Keratinocyte (primary cell): ENCODE data around the gene SNX11. TPM values are rescaled to one million over a fixed set of nuclear protein-coding genes. Genes with fewer than 3 reads are reported as not detected.

Experiments used
- DNase-seq: peaks from one replicate; pipeline ENCODE4 v3.0.0-alpha.2; 2011; ENCODE audit warnings: low read depth, missing footprints, low spot score
- FAIRE-seq: peaks from 2 replicates; lab custom pipeline; 2011; peaks lifted over from hg19 to GRCh38; lab: Jason Lieb, UNC
- H2AFZ ChIP-seq: 2 replicates; pipeline ENCODE4 v1.6.0; 2012; ENCODE audit warnings: low read length, control low read depth, inconsistent platforms; ENCODE audit not compliant: control insufficient read depth
- H3K27ac ChIP-seq: 2 replicates; pipeline ENCODE4 v1.5.1; 2011; ENCODE audit warnings: low read length; ENCODE audit not compliant: control insufficient read depth, insufficient read depth
- H3K27me3 ChIP-seq: 3 replicates; pipeline ENCODE4 v1.6.0; 2011; ENCODE audit warnings: low read length; ENCODE audit not compliant: control insufficient read depth, insufficient read depth; ENCODE audit errors: extremely low read depth
- H3K36me3 ChIP-seq, 2 experiments: 2 replicates in 1 of 2; 3 replicates in 1 of 2; pipeline ENCODE4 v1.5.1; 2011; ENCODE audit warnings: low read length in 2 of 2, mild to moderate bottlenecking in 1 of 2; ENCODE audit not compliant: control insufficient read depth in 2 of 2, insufficient read depth in 2 of 2; ENCODE audit errors: extremely low read depth in 1 of 2
- H3K4me1 ChIP-seq: 3 replicates; pipeline ENCODE4 v1.5.1; 2011; ENCODE audit warnings: low read length; ENCODE audit not compliant: control insufficient read depth, insufficient read depth; ENCODE audit errors: extremely low read depth
- H3K4me2 ChIP-seq: 3 replicates; pipeline ENCODE4 v1.6.0; 2011; ENCODE audit warnings: low read depth, low read length; ENCODE audit not compliant: control insufficient read depth, insufficient read depth; ENCODE audit errors: extremely low read depth
- H3K4me3 ChIP-seq, 3 experiments: fragments of 200-600 bp in 1 of 3; sonication (generic) in 1 of 3; 2 replicates in 2 of 3; 3 replicates in 1 of 3; pipeline ENCODE4 v1.5.1; 2011 to 2016; ENCODE audit warnings: low read length in 3 of 3, mild to moderate bottlenecking in 3 of 3, control low read depth in 2 of 3, inconsistent platforms in 1 of 3, low read depth in 1 of 3, mixed read lengths in 1 of 3, mixed run types in 1 of 3, moderate library complexity in 1 of 3; ENCODE audit not compliant: control insufficient read depth in 2 of 3, insufficient read depth in 2 of 3; ENCODE audit errors: extremely low read depth in 1 of 3
- H3K79me2 ChIP-seq: 2 replicates; pipeline ENCODE4 v1.6.0; 2012; ENCODE audit warnings: low read length; ENCODE audit not compliant: control insufficient read depth, insufficient read depth
- H3K9ac ChIP-seq: 3 replicates; pipeline ENCODE4 v1.6.0; 2011; ENCODE audit warnings: low read length; ENCODE audit not compliant: control insufficient read depth, insufficient read depth; ENCODE audit errors: extremely low read depth
- H3K9me1 ChIP-seq: 3 replicates; pipeline ENCODE4 v1.6.0; 2011; ENCODE audit warnings: low read length; ENCODE audit not compliant: control insufficient read depth, insufficient read depth; ENCODE audit errors: extremely low read depth
- H3K9me3 ChIP-seq: 2 replicates; pipeline ENCODE4 v1.5.1; 2012; ENCODE audit warnings: low read depth, low read length; ENCODE audit not compliant: control insufficient read depth
- H4K20me1 ChIP-seq: 3 replicates; pipeline ENCODE4 v1.6.0; 2011; ENCODE audit warnings: low read length; ENCODE audit not compliant: control insufficient read depth, insufficient read depth; ENCODE audit errors: extremely low read depth
- EZH2 ChIP-seq: IDR thresholded peaks from one replicate; pipeline ENCODE4 v1.6.1; 2012; ENCODE audit warnings: inconsistent platforms, mild to moderate bottlenecking, low read length, moderate library complexity
- dilution Hi-C: fragments of 300-500 bp; cut with MboI; formaldehyde crosslinking; loops from one replicate; pipeline ENCODE4 v1.7.0; 2020; ENCODE audit warnings: low sequenced_read_pairs; ENCODE audit not compliant: extremely low pct_ligation_motif_present
- polyA minus RNA-seq, 3 experiments: library from RNA; depleted of rRNA, polyadenylated mRNA; stranded (reverse); fragments of >200 nt; gene quantifications; 1 replicate in 1 of 3; 2 replicates in 1 of 3; 3 replicates in 1 of 3; pipeline ENCODE4 v1.2.3, GENCODE V29; 2011
- polyA plus RNA-seq, 5 experiments: library from polyadenylated mRNA; depleted of rRNA in 3 of 5; stranded (reverse) in 3 of 5; stranded (forward) in 1 of 5; unstranded in 1 of 5; fragments of >200 nt; gene quantifications; 1 replicate in 1 of 5; 2 replicates in 3 of 5; 3 replicates in 1 of 5; pipeline versions ENCODE4 v1.2.1 to v1.2.3, GENCODE V29; 2011 to 2012; ENCODE audit warnings: missing spikeins in 2 of 5, low read depth in 1 of 5, low replicate concordance in 1 of 5
- TF ChIP-seq, protein P1 (sequence below), 3 experiments: IDR thresholded peaks in 1 of 3; conservative IDR thresholded peaks in 1 of 3; optimal IDR thresholded peaks in 1 of 3; 2 replicates in 2 of 3; 3 replicates in 1 of 3; pipeline versions ENCODE3 to v1.5.1; 2011; ENCODE audit warnings: low read length in 3 of 3, mild to moderate bottlenecking in 3 of 3, moderate library complexity in 2 of 3, control low read depth in 1 of 3, inconsistent platforms in 1 of 3; ENCODE audit not compliant: insufficient read depth in 2 of 3; ENCODE audit errors: extremely low read depth in 1 of 3

The SNX11 gene, protein sequence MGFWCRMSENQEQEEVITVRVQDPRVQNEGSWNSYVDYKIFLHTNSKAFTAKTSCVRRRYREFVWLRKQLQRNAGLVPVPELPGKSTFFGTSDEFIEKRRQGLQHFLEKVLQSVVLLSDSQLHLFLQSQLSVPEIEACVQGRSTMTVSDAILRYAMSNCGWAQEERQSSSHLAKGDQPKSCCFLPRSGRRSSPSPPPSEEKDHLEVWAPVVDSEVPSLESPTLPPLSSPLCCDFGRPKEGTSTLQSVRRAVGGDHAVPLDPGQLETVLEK
- polyA plus RNA-seq, result 20.8 to 23.9 TPM (median 21.0 TPM) in 3 replicates
- 3.6 TPM for polyA plus RNA-seq (2011; ENCODE audit: low read depth)
- 16.1 and 19.0 TPM in 2 replicates for polyA plus RNA-seq (2011; cell fraction: cytosol; rRNA removed)
- 20.9 and 21.5 TPM in 2 replicates for polyA plus RNA-seq (2011; cell fraction: nucleus; rRNA removed)
- 16.2 and 19.5 TPM in 2 replicates for polyA plus RNA-seq (2012; ENCODE audit: low replicate concordance)
- polyA minus RNA-seq, result 14.6 to 23.8 TPM (median 16.5 TPM) in 3 replicates
- 12.7 TPM for polyA minus RNA-seq (2011; cell fraction: cytosol; rRNA and poly(A)+ RNA removed)
- polyA minus RNA-seq (2011; cell fraction: nucleus; rRNA and poly(A)+ RNA removed), result 8.5 and 13.4 TPM in 2 replicates

DNA sequence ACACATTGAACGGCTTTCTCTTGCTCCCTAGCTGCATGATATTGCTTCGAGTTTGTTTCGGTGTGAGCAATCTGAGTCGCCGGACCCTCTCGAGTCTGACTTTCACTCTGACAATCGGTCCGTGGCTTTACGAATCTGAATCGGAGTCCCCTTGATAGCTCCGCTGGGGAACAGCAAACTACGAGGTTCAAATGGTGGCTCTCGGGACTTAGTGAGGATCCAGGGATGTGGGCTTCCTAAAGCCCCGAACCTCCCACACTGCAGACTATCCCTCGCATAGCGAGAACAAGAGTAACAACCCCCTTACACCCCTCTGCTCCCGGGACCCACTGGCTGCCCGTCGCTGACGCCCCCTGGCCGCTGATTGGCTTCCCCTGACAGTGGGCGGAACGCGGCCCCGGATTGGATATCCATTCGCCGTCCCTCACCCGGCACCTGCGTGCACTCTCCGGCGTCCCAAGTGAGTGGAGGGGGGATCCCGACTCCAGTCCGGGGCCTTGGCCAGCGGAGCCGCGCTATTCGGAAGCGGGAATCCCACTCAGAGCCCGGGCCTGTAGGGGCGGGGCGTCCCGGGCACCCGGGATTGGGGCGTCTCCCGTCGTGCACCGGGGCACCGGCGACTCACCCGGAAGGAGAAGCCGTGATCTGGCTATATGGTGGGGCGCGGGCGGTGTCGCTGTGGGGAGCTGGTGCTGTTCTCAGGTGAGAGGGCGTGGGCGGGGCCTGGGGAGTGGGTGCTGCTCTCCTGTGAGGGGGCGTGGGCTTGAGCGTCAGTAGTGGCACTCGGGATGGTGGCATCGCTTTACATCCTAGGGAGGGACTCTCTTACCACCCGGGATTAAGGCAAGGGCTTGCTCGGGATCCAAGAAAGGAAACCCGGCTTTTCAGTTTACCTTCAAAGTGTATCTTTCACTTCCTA is at the start of gene SNX11:
SNX11 (plus strand) TSS at position 630 of the 919 bp plus-strand sequence. CDS start 4,278 bp downstream, outside the sequence.
- dilution Hi-C loops, result no loop called here
- H3K27ac ChIP-seq, result peak within 1 kb of the TSS; percentile 92
- FAIRE-seq, result no peak

DNA sequence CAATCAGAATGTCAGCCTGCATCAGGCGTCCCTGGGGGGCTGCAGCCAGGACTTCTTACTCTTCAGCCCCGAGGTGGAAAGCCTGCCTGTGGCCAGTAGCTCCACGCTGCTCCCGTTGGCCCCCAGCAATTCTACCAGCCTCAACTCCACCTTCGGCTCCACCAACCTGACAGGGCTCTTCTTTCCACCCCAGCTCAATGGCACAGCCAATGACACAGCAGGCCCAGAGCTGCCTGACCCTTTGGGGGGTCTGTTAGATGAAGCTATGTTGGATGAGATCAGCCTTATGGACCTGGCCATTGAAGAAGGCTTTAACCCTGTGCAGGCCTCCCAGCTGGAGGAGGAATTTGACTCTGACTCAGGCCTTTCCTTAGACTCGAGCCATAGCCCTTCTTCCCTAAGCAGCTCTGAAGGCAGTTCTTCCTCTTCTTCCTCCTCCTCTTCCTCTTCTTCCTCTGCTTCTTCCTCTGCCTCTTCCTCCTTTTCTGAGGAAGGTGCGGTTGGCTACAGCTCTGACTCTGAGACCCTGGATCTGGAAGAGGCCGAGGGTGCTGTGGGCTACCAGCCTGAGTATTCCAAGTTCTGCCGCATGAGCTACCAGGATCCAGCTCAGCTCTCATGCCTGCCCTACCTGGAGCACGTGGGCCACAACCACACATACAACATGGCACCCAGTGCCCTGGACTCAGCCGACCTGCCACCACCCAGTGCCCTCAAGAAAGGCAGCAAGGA is 49.0 kb upstream of the SNX11 start:
- peaks cover 2% of the 10 kb centered on the region for H3K9me1 ChIP-seq
- no peak overlapping the region for H3K27ac ChIP-seq
- dilution Hi-C loops, result no loop called here
- TF ChIP-seq EZH2, result no peak
- TF ChIP-seq, protein P1, sequence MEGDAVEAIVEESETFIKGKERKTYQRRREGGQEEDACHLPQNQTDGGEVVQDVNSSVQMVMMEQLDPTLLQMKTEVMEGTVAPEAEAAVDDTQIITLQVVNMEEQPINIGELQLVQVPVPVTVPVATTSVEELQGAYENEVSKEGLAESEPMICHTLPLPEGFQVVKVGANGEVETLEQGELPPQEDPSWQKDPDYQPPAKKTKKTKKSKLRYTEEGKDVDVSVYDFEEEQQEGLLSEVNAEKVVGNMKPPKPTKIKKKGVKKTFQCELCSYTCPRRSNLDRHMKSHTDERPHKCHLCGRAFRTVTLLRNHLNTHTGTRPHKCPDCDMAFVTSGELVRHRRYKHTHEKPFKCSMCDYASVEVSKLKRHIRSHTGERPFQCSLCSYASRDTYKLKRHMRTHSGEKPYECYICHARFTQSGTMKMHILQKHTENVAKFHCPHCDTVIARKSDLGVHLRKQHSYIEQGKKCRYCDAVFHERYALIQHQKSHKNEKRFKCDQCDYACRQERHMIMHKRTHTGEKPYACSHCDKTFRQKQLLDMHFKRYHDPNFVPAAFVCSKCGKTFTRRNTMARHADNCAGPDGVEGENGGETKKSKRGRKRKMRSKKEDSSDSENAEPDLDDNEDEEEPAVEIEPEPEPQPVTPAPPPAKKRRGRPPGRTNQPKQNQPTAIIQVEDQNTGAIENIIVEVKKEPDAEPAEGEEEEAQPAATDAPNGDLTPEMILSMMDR (optimal IDR thresholded peaks at IDR 0.05 in 1 of 3, IDR thresholded peaks at IDR 0.05 in 1 of 3, conservative IDR thresholded peaks at IDR 0.05 in 1 of 3; ENCODE audit: extremely low read depth in 1 of 3, insufficient read depth in 2 of 3, low read length in 3 of 3), result no peak
- peaks cover 9% of the 10 kb centered on the region for H4K20me1 ChIP-seq
- FAIRE-seq (no peak), DNase-seq (no peak)
- H3K36me3 ChIP-seq, result peaks cover 56 to 70% of the 10 kb centered on the region in 2 experiments
- no peaks in the 10 kb centered on the region for H3K9me3 ChIP-seq
- H3K4me2 ChIP-seq, result no peak overlapping the region
- peaks cover 25% of the 10 kb centered on the region for H3K4me1 ChIP-seq
- H2AFZ ChIP-seq, result no peak overlapping the region
- H3K4me3 ChIP-seq, result no peak overlapping the region
- no peak overlapping the region for H3K9ac ChIP-seq
- no peaks in the 10 kb centered on the region for H3K27me3 ChIP-seq
- H3K79me2 ChIP-seq, result peaks cover 54% of the 10 kb centered on the region

More for the DNA sequence above, at the start of gene SNX11:
- no peaks in the 10 kb centered on the region for H3K9me1 ChIP-seq
- peaks cover 0 to 7% of the 10 kb centered on the region in 2 experiments for H3K36me3 ChIP-seq
- peak within 1 kb of the TSS; percentile 100 for H2AFZ ChIP-seq
- peak; percentile 57 for DNase-seq
- H3K4me2 ChIP-seq, result peak within 1 kb of the TSS; percentile 92
- no peaks in the 10 kb centered on the region for H3K27me3 ChIP-seq
- TF ChIP-seq EZH2, result no peak
- TF ChIP-seq, protein P1 (optimal IDR thresholded peaks at IDR 0.05 in 1 of 3, IDR thresholded peaks at IDR 0.05 in 1 of 3, conservative IDR thresholded peaks at IDR 0.05 in 1 of 3; ENCODE audit: extremely low read depth in 1 of 3, insufficient read depth in 2 of 3, low read length in 3 of 3), result peak in 1 of 3 experiments; percentile 42
- peaks cover 44% of the 10 kb centered on the region for H3K79me2 ChIP-seq
- H3K9ac ChIP-seq, result peak within 1 kb of the TSS; percentile 95
- H3K4me1 ChIP-seq, result no peaks in the 10 kb centered on the region
- H4K20me1 ChIP-seq, result no peaks in the 10 kb centered on the region
- H3K4me3 ChIP-seq, result peak within 1 kb of the TSS; percentile 78 to 99 (median 97)
- no peaks in the 10 kb centered on the region for H3K9me3 ChIP-seq
